H1 (cell line): ENCODE measurements around the gene OSCP1. TPM values are rescaled to one million over a fixed set of nuclear protein-coding genes. Genes with fewer than 3 reads are reported as not detected.

ENCODE experiments used
- CTCF ChIA-PET: fragments of 300-600 bp; sonication (Branson Sonifier 250); formaldehyde crosslinking; loops from one replicate; lab custom pipeline; 2021; ENCODE audit not compliant: partially characterized antibody; lab: Charles Lee
- POLR2A ChIA-PET: fragments of 300-600 bp; sonication (Branson Sonifier 250); formaldehyde crosslinking; loops from one replicate; lab custom pipeline; 2021; ENCODE audit warnings: inconsistent platforms; ENCODE audit not compliant: partially characterized antibody; lab: Charles Lee
- DNase-seq, 2 experiments: peaks; one replicate each; pipeline versions ENCODE4 v3.0.0 to v3.0.0-alpha.2; 2010 to 2022; ENCODE audit warnings: low spot score in 2 of 2, low read depth in 1 of 2, mixed read lengths in 1 of 2
- FAIRE-seq: peaks from 2 replicates; lab custom pipeline; 2011; peaks lifted over from hg19 to GRCh38; lab: Jason Lieb, UNC
- H2AFZ ChIP-seq: 2 replicates; pipeline ENCODE4 v1.8.1; 2012; ENCODE audit warnings: low read length, inconsistent platforms
- H2AK5ac ChIP-seq: 2 replicates; pipeline ENCODE4 v1.6.1; 2013; ENCODE audit warnings: low read depth, low read length
- H2BK120ac ChIP-seq: replicated peaks from 2 replicates; pipeline ENCODE3; 2013; ENCODE audit warnings: low read depth, low read length, inconsistent platforms
- H2BK12ac ChIP-seq: 2 replicates; pipeline ENCODE4 v1.6.1; 2013; ENCODE audit warnings: low read depth, low read length
- H2BK15ac ChIP-seq: 2 replicates; pipeline ENCODE4 v1.6.1; 2013; ENCODE audit warnings: low read length
- H2BK20ac ChIP-seq: 2 replicates; pipeline ENCODE4 v1.6.1; 2013; ENCODE audit warnings: low read length
- H2BK5ac ChIP-seq: 2 replicates; pipeline ENCODE4 v1.6.1; 2013; ENCODE audit warnings: low read depth, low read length
- H3K14ac ChIP-seq: 2 replicates; pipeline ENCODE4 v1.6.1; 2013; ENCODE audit warnings: inconsistent platforms; ENCODE audit not compliant: insufficient read length
- H3K18ac ChIP-seq: 2 replicates; pipeline ENCODE4 v1.6.1; 2013; ENCODE audit warnings: low read length; ENCODE audit errors: extremely low read depth
- H3K23ac ChIP-seq: 2 replicates; pipeline ENCODE4 v1.6.1; 2013; ENCODE audit warnings: inconsistent platforms; ENCODE audit not compliant: insufficient read length
- H3K23me2 ChIP-seq: 2 replicates; pipeline ENCODE4 v1.6.1; 2013; ENCODE audit warnings: low read depth, low read length
- H3K27ac ChIP-seq: 2 replicates; pipeline ENCODE4 v1.6.1; 2011; ENCODE audit warnings: low read depth, low read length, inconsistent platforms
- H3K27me3 ChIP-seq, 4 experiments: replicated peaks in 1 of 4; 1 replicate in 1 of 4; 2 replicates in 3 of 4; pipeline versions ENCODE4 v1.6.1 to v1.8.1; 2011 to 2013; ENCODE audit warnings: low read length in 3 of 4, mild to moderate bottlenecking in 3 of 4, inconsistent platforms in 2 of 4, mixed read lengths in 2 of 4, moderate library complexity in 1 of 4; ENCODE audit not compliant: control insufficient read depth in 3 of 4, insufficient read depth in 3 of 4; ENCODE audit errors: extremely low read depth in 1 of 4
- H3K36me3 ChIP-seq, 4 experiments: 2 replicates each; pipeline versions ENCODE4 v1.6.1 to v1.8.1; 2011 to 2013; ENCODE audit warnings: mild to moderate bottlenecking in 4 of 4, low read length in 3 of 4, moderate library complexity in 2 of 4, control low read depth in 1 of 4, inconsistent platforms in 1 of 4; ENCODE audit not compliant: insufficient read depth in 4 of 4, control insufficient read depth in 2 of 4
- H3K4ac ChIP-seq: replicated peaks from 2 replicates; pipeline ENCODE3; 2013; ENCODE audit warnings: low read length, low read depth, mixed read lengths, inconsistent platforms; ENCODE audit not compliant: insufficient read length
- H3K4me1 ChIP-seq, 4 experiments: replicated peaks in 1 of 4; 1 replicate in 1 of 4; 2 replicates in 3 of 4; pipeline versions ENCODE4 v1.6.1 to v1.8.1; 2011 to 2013; ENCODE audit warnings: low read length in 3 of 4, inconsistent platforms in 2 of 4, mixed read lengths in 1 of 4; ENCODE audit not compliant: insufficient read depth in 4 of 4, control insufficient read depth in 3 of 4
- H3K4me2 ChIP-seq, 2 experiments: 2 replicates each; pipeline versions ENCODE4 v1.6.1 to v1.8.1; 2011 to 2013; ENCODE audit warnings: low read depth in 2 of 2, low read length in 2 of 2, control low read depth in 1 of 2, inconsistent platforms in 1 of 2, mild to moderate bottlenecking in 1 of 2; ENCODE audit not compliant: insufficient read depth in 1 of 2
- H3K4me3 ChIP-seq, 4 experiments: fragments of 200-600, 300-600 bp in 1 of 4; sonication (generic), shearing (Covaris generic), sonication (Bioruptor Twin) in 1 of 4; 2 replicates each; pipeline versions ENCODE4 v1.5.1 to v1.8.1; 2011 to 2016; ENCODE audit warnings: low read length in 4 of 4, low read depth in 3 of 4, control low read depth in 2 of 4, inconsistent platforms in 2 of 4, mild to moderate bottlenecking in 2 of 4, mixed read lengths in 1 of 4, moderate library complexity in 1 of 4; ENCODE audit not compliant: insufficient read depth in 2 of 4; ENCODE audit errors: extremely low read depth in 1 of 4
- H3K56ac ChIP-seq: replicated peaks from 2 replicates; pipeline ENCODE3; 2013; ENCODE audit warnings: low read depth, mild to moderate bottlenecking, mixed read lengths, low read length, inconsistent platforms; ENCODE audit not compliant: insufficient read length
- H3K79me1 ChIP-seq: 2 replicates; pipeline ENCODE4 v1.6.1; 2013; ENCODE audit warnings: low read depth, low read length, control low read depth
- H3K79me2 ChIP-seq, 2 experiments: 2 replicates each; pipeline versions ENCODE4 v1.6.1 to v1.8.1; 2012 to 2013; ENCODE audit warnings: low read length in 2 of 2, mild to moderate bottlenecking in 2 of 2, inconsistent platforms in 1 of 2; ENCODE audit not compliant: insufficient read depth in 2 of 2, control insufficient read depth in 1 of 2
- H3K9ac ChIP-seq, 4 experiments: replicated peaks in 1 of 4; 1 replicate in 1 of 4; 2 replicates in 3 of 4; pipeline versions ENCODE4 v1.6.1 to v1.8.1; 2011 to 2013; ENCODE audit warnings: low read depth in 3 of 4, low read length in 3 of 4, control low read depth in 2 of 4, mild to moderate bottlenecking in 2 of 4, moderate library complexity in 2 of 4, inconsistent platforms in 1 of 4; ENCODE audit errors: extremely low read depth in 1 of 4
- H3K9me3 ChIP-seq, 2 experiments: 2 replicates each; pipeline versions ENCODE4 v1.6.1 to v1.8.1; 2012 to 2013; ENCODE audit warnings: mild to moderate bottlenecking in 2 of 2, moderate library complexity in 2 of 2, control low read depth in 1 of 2, inconsistent platforms in 1 of 2, low read depth in 1 of 2, low read length in 1 of 2, mixed read lengths in 1 of 2; ENCODE audit not compliant: insufficient read depth in 2 of 2
- H4K20me1 ChIP-seq, 2 experiments: replicated peaks in 1 of 2; 2 replicates each; pipeline versions ENCODE3 to v1.8.1; 2011 to 2013; ENCODE audit warnings: inconsistent platforms in 2 of 2, low read length in 2 of 2, mild to moderate bottlenecking in 1 of 2; ENCODE audit not compliant: insufficient read depth in 2 of 2, control insufficient read depth in 1 of 2
- H4K5ac ChIP-seq: 2 replicates; pipeline ENCODE4 v1.6.1; 2013; ENCODE audit warnings: low read length, low read depth, mixed read lengths, inconsistent platforms; ENCODE audit not compliant: insufficient read length
- H4K8ac ChIP-seq: 2 replicates; pipeline ENCODE4 v1.8.0; 2013; ENCODE audit warnings: mild to moderate bottlenecking, moderate library complexity, low read length, inconsistent platforms; ENCODE audit not compliant: insufficient read depth; ENCODE audit errors: extremely low read depth
- H4K91ac ChIP-seq: replicated peaks from 2 replicates; pipeline ENCODE3; 2013; ENCODE audit warnings: low read length, mixed read lengths, inconsistent platforms; ENCODE audit not compliant: insufficient read length
- BACH1 ChIP-seq: IDR thresholded peaks from 2 replicates; pipeline ENCODE4 v1.6.1; 2012; ENCODE audit warnings: low read length, improper control_type of control experiment
- CHD1 ChIP-seq: IDR thresholded peaks from 2 replicates; pipeline ENCODE4 v1.6.1; 2012; ENCODE audit warnings: low read depth, low read length, improper control_type of control experiment
- CTBP2 ChIP-seq: IDR thresholded peaks from 2 replicates; pipeline ENCODE4 v1.7.0; 2011; ENCODE audit warnings: borderline replicate concordance, mild to moderate bottlenecking, moderate library complexity, mixed read lengths, low read length; ENCODE audit not compliant: insufficient read depth, insufficient read length
- PHF8 ChIP-seq: fragments of 200-600 bp; sonication (generic); conservative IDR thresholded peaks from 2 replicates; pipeline ENCODE4 v1.7.1; 2012; ENCODE audit warnings: low read depth, mild to moderate bottlenecking, inconsistent platforms, low read length, moderate library complexity
- POLR2AphosphoS5 ChIP-seq: IDR thresholded peaks from 2 replicates; pipeline ENCODE4 v1.6.1; 2011; ENCODE audit warnings: low read depth, low read length
- RXRA ChIP-seq: IDR thresholded peaks from 2 replicates; pipeline ENCODE4 v1.6.1; 2011; ENCODE audit warnings: low read depth, mild to moderate bottlenecking, low read length, moderate library complexity; ENCODE audit not compliant: insufficient read depth
- SIRT6 ChIP-seq: IDR thresholded peaks from one replicate; pipeline ENCODE4 v1.7.1; 2012; ENCODE audit warnings: low read length, inconsistent platforms
- WGBS, 2 experiments: shearing (Covaris generic) in 1 of 2; methylation state at CpG; one replicate each; pipeline versions ENCODE4 v1.1.6 to v1.1.7; 2013 to 2015; ENCODE audit warnings: low lambda C conversion rate in 2 of 2, mixed read lengths in 2 of 2, inconsistent platforms in 1 of 2, low coverage in 1 of 2, missing lambda C conversion rate in 1 of 2; ENCODE audit not compliant: insufficient replicate concordance in 2 of 2, insufficient coverage in 1 of 2, insufficient read length in 1 of 2; ENCODE audit errors: extremely low coverage in 1 of 2, missing lambda C conversion rate in 1 of 2; 5-methylcytosine and 5-hydroxymethylcytosine counted together
- polyA plus RNA-seq, 7 experiments: library from polyadenylated mRNA; depleted of rRNA in 3 of 7; stranded (reverse) in 5 of 7; unstranded in 2 of 7; fragments of >200 nt in 5 of 7; fragments of 200-250 nt in 2 of 7; gene quantifications; 1 replicate in 5 of 7; 2 replicates in 1 of 7; 4 replicates in 1 of 7; pipeline versions ENCODE4 v1.2.1 to v1.2.3, GENCODE V29; 2011 to 2013; ENCODE audit warnings: missing spikeins in 2 of 7, mixed read lengths in 2 of 7
- total RNA-seq: library from RNA; stranded (reverse); fragmentation: NEBNext Ultra II Directional; extraction: Animal tissue kit (Norgen Biotek cat#: 25700); gene quantifications from 2 replicates; pipeline ENCODE4 v1.2.1, GENCODE V29; 2021

OSCP1 gene
- total and polyA plus RNA-seq, 2 of the 8 experiments (the other 6 are each of a cell fraction or from before 2014, with no cell fraction given) = 1.8 to 3.3 TPM

DNA sequence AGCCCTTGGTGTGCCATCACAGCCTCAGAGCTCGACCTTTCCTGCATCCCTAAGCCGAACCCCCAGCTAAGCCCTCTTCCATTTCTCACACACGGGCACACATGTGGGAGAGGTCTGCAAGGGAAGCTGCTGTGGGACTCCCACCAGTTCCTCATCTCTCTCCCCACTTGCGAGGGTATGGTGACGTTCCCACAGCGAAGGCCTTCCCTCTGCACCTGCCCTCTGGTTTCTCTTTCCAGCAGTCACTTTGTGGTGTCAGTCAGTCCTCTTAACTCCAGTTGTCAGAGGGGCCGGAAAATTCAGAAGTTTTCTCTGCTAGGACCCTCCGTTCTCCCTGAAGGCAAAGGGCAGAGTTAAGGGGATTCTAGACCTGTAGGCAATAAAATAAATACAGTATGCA lies 59.0 kb downstream of the OSCP1 start:
- FAIRE-seq (no peak), DNase-seq (no peak)
- Histone ChIP-seq H2AFZ (no peak overlapping the region), H3K27ac (no peak overlapping the region), H2BK5ac (no peak overlapping the region), H4K20me1 (peaks cover 0 to 9% of the 10 kb centered on the region in 2 experiments), H3K79me2 (peaks cover 0 to 2% of the 10 kb centered on the region in 2 experiments; a peak in 1 of 4 replicates), H2BK15ac (no peak overlapping the region), H2AK5ac (no peak overlapping the region), H2BK20ac (no peak overlapping the region), H4K91ac (no peak overlapping the region), H3K9me3 (no peaks in the 10 kb centered on the region), H2BK120ac (no peak overlapping the region), H4K5ac (no peak overlapping the region), H3K9ac (no peak overlapping the region), H3K4me1 (peaks cover 6 to 14% (median 8%) of the 10 kb centered on the region in 4 experiments; a peak in 6 of 7 replicates), H3K79me1 (peaks cover 5% of the 10 kb centered on the region; the same call in 1 of the 2 replicates), H2BK12ac (no peak overlapping the region), H3K36me3 (peaks cover 6 to 24% (median 17%) of the 10 kb centered on the region in 4 experiments), H3K14ac (no peak overlapping the region), H3K56ac (no peak overlapping the region), H3K23me2 (peaks cover 3% of the 10 kb centered on the region; the same call in 1 of the 2 replicates), H3K23ac (no peak overlapping the region), H3K4me2 (no peak overlapping the region), H4K8ac (no peak overlapping the region), H3K4me3 (no peak overlapping the region), H3K18ac (no peak overlapping the region), H3K27me3 (no peaks in the 10 kb centered on the region), H3K4ac (no peak overlapping the region)
- CTCF ChIA-PET = interaction anchor here (0.9 to 1.7 kb wide), 4 partner anchors 23 to 864 kb away, joined by 3 to 5 read pairs (median 4); no protein-coding TSS in a partner anchor
- POLR2A ChIA-PET = no interaction called here
- 90% methylated on average over 8 of the region's 8 CpGs; no CpG with 5 or more reads in 1 of the 2 experiments for WGBS, 2 experiments
- TF ChIP-seq CTBP2 = no peak
- TF ChIP-seq SIRT6 = no peak
- TF ChIP-seq BACH1 = no peak
- TF ChIP-seq RXRA = no peak
- TF ChIP-seq PHF8 = no peak
- no peak for TF ChIP-seq POLR2AphosphoS5
- no peak for TF ChIP-seq CHD1
